Daoy (cell line): ENCODE data around the gene EXOC3L4. TPM values are rescaled to one million over a fixed set of nuclear protein-coding genes. Genes with fewer than 3 reads are reported as not detected.
A peak's percentile ranks its signal among the peaks of the same experiment; 100 is the strongest.

Source experiments
- DNase-seq: peaks from one replicate; pipeline ENCODE4 v3.0.0-alpha.2; 2015; ENCODE audit warnings: low read depth
- total RNA-seq: library from RNA; depleted of rRNA; stranded (reverse); fragments of >200 nt; shearing (Covaris generic); gene quantifications from 2 replicates; pipeline ENCODE4 v1.2.3, GENCODE V29; 2014

EXOC3L4 gene
- total RNA-seq, 1 experiment from 2014 or later, result 0.97 TPM

- DNase-seq, result peak; percentile 97
These were observed 27.5 kb downstream of the EXOC3L4 start for GRCh38 chr14:103121846-103122584.

GRCh38 chr14:103122585-103122946 is 28.0 kb downstream of the EXOC3L4 start:
- peak; percentile 78 for DNase-seq

- DNase-seq, result peak; percentile 70
These were observed 28.6 kb downstream of the EXOC3L4 start, which contains the start of gene TNFAIP2 for GRCh38 chr14:103122947-103123633. Gene TNFAIP2, plus strand, starts transcription at chr14:103123461. Its CDS starts 2,997 bp downstream, at chr14:103126458.

GRCh38 chr14:103123634-103124500 is 29.3 kb downstream of the EXOC3L4 start:
- DNase-seq, result peak; percentile 65

- DNase-seq, result no peak
These were observed 30.0 kb downstream of the EXOC3L4 start for GRCh38 chr14:103124501-103125001.

GRCh38 chr14:103125098-103126070 is 30.9 kb downstream of the EXOC3L4 start:
- DNase-seq, result no peak

- DNase-seq, result no peak
These were observed 31.8 kb downstream of the EXOC3L4 start for GRCh38 chr14:103126088-103126872.

- DNase-seq, result no peak
These were observed 32.4 kb downstream of the EXOC3L4 start for GRCh38 chr14:103126873-103127304.

GRCh38 chr14:103127356-103127755 is 32.8 kb downstream of the EXOC3L4 start:
- DNase-seq, result no peak

- peak; percentile 48 for DNase-seq
These were observed 33.5 kb downstream of the EXOC3L4 start for GRCh38 chr14:103127861-103128598.

GRCh38 chr14:103128631-103129300 is 34.2 kb downstream of the EXOC3L4 start:
- peak; percentile 63 for DNase-seq

GRCh38 chr14:103129301-103130016 is 34.9 kb downstream of the EXOC3L4 start:
- DNase-seq, result peak; percentile 87

- DNase-seq, result no peak
These were observed 35.7 kb downstream of the EXOC3L4 start for GRCh38 chr14:103130017-103130764.

GRCh38 chr14:103130965-103131364 is 36.4 kb downstream of the EXOC3L4 start:
- peak; percentile 89 for DNase-seq

GRCh38 chr14:103131580-103131979 is 37.1 kb downstream of the EXOC3L4 start:
- DNase-seq, result no peak

- no peak for DNase-seq
These were observed 38.1 kb downstream of the EXOC3L4 start for GRCh38 chr14:103132381-103133209.
